Measurements from ENCODE around the gene DNAH8.

DNA sequence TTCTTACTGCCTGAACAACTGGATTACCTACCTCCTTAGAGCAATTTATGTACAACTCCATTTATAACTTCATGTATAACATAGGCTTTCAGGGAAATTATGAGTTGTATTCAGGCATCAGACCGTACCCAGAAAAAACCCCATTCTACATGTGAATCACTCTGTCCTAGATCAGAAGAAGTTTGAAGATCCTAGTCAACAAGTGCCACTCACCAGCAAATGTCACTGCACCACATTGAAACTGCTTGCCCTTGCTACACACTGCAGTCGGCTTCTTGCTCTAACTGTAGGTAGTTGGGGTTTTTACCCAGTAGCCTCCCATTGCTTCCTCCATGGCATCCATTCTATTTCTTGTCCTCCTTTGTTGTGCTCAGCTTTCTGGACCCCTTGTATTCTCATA lies 132.4 kb downstream of the DNAH8 start:
- TF ChIP-seq GATA1 (IDR thresholded peaks at IDR 0.05; ENCODE audit: low read depth, low read length) (no peak), POLR2A (IDR thresholded peaks at IDR 0.05; ENCODE audit: low read length) (no peak)
